Stimulated activated effector memory CD8-positive, alpha-beta T cell treated with anti-CD3 and anti-CD28 coated beads, Interleukin-12 subunit alpha, Interleukin-12 subunit beta, amount 100 ng/mL, for 72 hours (primary cell): ENCODE data around the gene ZSCAN30.

Experiments
- ATAC-seq: fragments of 150-1000 bp; cut with Tn5 transposase; 2 replicates; pipeline ENCODE4 v1.10.0; 2021
- DNase-seq, 2 donors: peaks; one replicate each; pipeline ENCODE4 v3.0.0; 2021 to 2022; ENCODE audit warnings: low spot score in 2 of 2
- H3K27ac Mint-ChIP-seq: one replicate; pipeline ENCODE4 v1.8.0; 2022; ENCODE audit warnings: mild to moderate bottlenecking, mixed read lengths
- H3K36me3 Mint-ChIP-seq: one replicate; pipeline ENCODE4 v1.8.0; 2022; ENCODE audit warnings: mild to moderate bottlenecking, mixed read lengths
- H3K4me1 Mint-ChIP-seq: one replicate; pipeline ENCODE4 v1.8.0; 2022; ENCODE audit warnings: mixed read lengths
- H3K4me3 Mint-ChIP-seq: one replicate; pipeline ENCODE4 v1.8.0; 2022; ENCODE audit warnings: mild to moderate bottlenecking, mixed read lengths
- H3K9me3 Mint-ChIP-seq: one replicate; pipeline ENCODE4 v1.8.0; 2022; ENCODE audit warnings: mixed read lengths

ZSCAN30 gene

DNA sequence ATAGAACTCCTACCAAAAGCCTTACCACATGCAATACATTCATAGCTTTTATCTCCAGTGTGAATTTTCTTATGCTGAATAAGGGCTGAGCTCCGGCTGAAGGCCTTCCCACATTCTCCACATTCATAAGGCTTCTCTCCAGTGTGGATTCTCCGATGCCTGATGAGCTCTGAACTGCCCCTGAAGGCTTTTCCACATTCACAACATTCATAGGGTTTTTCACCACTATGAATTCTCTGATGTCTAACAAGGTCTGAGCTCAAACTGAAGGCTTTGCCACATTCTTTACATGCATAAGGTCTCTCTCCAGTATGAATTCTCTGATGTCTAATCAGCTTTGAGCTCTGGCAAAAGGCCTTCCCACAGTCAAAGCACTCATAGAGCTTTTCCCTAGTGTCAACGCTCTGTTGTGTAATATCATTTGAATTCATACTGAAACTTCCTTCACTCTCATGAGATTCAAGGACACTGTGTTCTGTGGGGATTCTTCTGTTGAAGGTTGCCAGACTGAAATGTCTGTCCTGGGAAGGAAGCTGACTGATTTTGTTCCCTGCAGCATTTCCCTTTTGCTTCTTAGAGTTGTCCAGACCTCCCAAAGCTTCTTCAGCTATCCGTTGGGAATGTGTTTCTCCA lies 36.3 kb downstream of the ZSCAN30 start:
- ATAC-seq (no peak), DNase-seq (no peak)
- Mint-ChIP-seq H3K4me3 (no peak overlapping the region), H3K27ac (no peak overlapping the region), H3K9me3 (peaks cover 21% of the 10 kb centered on the region), H3K36me3 (peaks cover 50% of the 10 kb centered on the region), H3K4me1 (no peaks in the 10 kb centered on the region)

- H3K36me3 Mint-ChIP-seq, result peaks cover 50% of the 10 kb centered on the region
- DNase-seq (no peak), ATAC-seq (no peak)
- H3K9me3 Mint-ChIP-seq, result peaks cover 21% of the 10 kb centered on the region
- H3K4me3 Mint-ChIP-seq, result no peak overlapping the region
- H3K27ac Mint-ChIP-seq, result no peak overlapping the region
- no peaks in the 10 kb centered on the region for H3K4me1 Mint-ChIP-seq
Measured at GRCh38 chr18:35252466-35252865, 37.6 kb downstream of the ZSCAN30 start.

- Mint-ChIP-seq H3K9me3 (peaks cover 26% of the 10 kb centered on the region), H3K27ac (no peak overlapping the region), H3K4me1 (peaks cover 20% of the 10 kb centered on the region), H3K4me3 (no peak overlapping the region), H3K36me3 (peaks cover 78% of the 10 kb centered on the region)
- DNase-seq, result no peak
- ATAC-seq, result no peak
Measured at GRCh38 chr18:35248429-35248828, 41.6 kb downstream of the ZSCAN30 start.

GRCh38 chr18:35247412-35248249 lies 42.4 kb downstream of the ZSCAN30 start:
- ATAC-seq (no peak), DNase-seq (no peak)
- H3K4me1 Mint-ChIP-seq, result peaks cover 23% of the 10 kb centered on the region
- H3K9me3 Mint-ChIP-seq, result peaks cover 24% of the 10 kb centered on the region
- H3K36me3 Mint-ChIP-seq, result peaks cover 86% of the 10 kb centered on the region
- no peak overlapping the region for H3K4me3 Mint-ChIP-seq
- H3K27ac Mint-ChIP-seq, result no peak overlapping the region

DNA sequence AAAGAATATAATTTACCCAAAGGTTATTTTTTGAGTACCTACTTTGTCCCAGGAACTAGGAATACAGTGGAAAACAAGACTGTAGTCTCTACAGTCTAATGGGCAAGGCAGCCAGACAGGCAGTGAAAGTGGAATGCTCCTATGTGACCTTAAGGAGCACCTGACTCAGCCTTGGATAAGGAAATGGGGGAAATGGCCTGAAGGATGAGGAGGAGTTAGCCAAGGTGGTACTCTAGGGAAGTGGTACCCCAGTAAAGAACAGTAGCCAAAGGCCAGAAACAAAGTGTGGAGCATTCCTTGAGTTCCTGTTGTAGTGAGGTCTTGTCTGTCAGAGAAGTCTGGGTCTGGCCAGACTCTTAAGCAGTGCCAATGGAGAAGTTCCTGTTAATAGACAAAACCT lies 43.2 kb downstream of the ZSCAN30 start:
- DNase-seq (no peak), ATAC-seq (no peak)
- H3K36me3 Mint-ChIP-seq, result peaks cover 91% of the 10 kb centered on the region
- H3K27ac Mint-ChIP-seq, result peak overlapping the region; percentile 76
- H3K4me1 Mint-ChIP-seq, result peaks cover 27% of the 10 kb centered on the region
- H3K9me3 Mint-ChIP-seq, result peaks cover 20% of the 10 kb centered on the region
- H3K4me3 Mint-ChIP-seq, result no peak overlapping the region

GRCh38 chr18:35245719-35246317 lies 44.2 kb downstream of the ZSCAN30 start:
- no peak for DNase-seq
- Mint-ChIP-seq H3K4me3 (no peak overlapping the region), H3K27ac (no peak overlapping the region), H3K4me1 (peaks cover 27% of the 10 kb centered on the region), H3K36me3 (peaks cover 93% of the 10 kb centered on the region), H3K9me3 (peaks cover 17% of the 10 kb centered on the region)
- ATAC-seq, result no peak

GRCh38 chr18:35244671-35245070 lies 45.4 kb downstream of the ZSCAN30 start:
- Mint-ChIP-seq H3K9me3 (peaks cover 15% of the 10 kb centered on the region), H3K36me3 (peaks cover 89% of the 10 kb centered on the region), H3K4me3 (no peak overlapping the region), H3K27ac (peak overlapping the region; percentile 33), H3K4me1 (peaks cover 27% of the 10 kb centered on the region)
- ATAC-seq (no peak), DNase-seq (no peak)

GRCh38 chr18:35242426-35242825 lies 47.6 kb downstream of the ZSCAN30 start:
- peaks cover 67% of the 10 kb centered on the region for H3K36me3 Mint-ChIP-seq
- peak overlapping the region; percentile 67 for H3K27ac Mint-ChIP-seq
- H3K4me3 Mint-ChIP-seq, result no peak overlapping the region
- H3K4me1 Mint-ChIP-seq, result peaks cover 31% of the 10 kb centered on the region
- DNase-seq (no peak), ATAC-seq (no peak)
- H3K9me3 Mint-ChIP-seq, result peaks cover 15% of the 10 kb centered on the region

DNA sequence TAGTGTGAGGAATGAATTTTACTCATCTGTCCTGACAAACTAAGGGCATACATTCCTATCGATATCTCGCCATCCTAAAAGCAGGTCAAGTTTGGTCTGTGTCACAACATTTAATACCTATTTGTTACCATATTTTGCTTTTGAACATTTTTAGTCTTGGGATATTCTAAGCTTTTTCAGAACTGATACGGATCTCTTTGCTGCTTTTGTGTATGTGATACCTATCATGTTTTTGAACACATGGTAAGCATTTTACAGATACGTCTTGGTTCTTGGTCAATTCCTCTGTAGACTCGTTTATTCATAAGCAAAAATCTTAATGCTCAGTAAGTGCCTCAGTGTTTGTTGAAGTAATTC lies 48.6 kb downstream of the ZSCAN30 start:
- DNase-seq (no peak), ATAC-seq (no peak)
- Mint-ChIP-seq H3K9me3 (peaks cover 13% of the 10 kb centered on the region), H3K4me1 (peaks cover 26% of the 10 kb centered on the region), H3K4me3 (peak overlapping the region; percentile 94), H3K36me3 (peaks cover 57% of the 10 kb centered on the region), H3K27ac (peak overlapping the region; percentile 99)

DNA sequence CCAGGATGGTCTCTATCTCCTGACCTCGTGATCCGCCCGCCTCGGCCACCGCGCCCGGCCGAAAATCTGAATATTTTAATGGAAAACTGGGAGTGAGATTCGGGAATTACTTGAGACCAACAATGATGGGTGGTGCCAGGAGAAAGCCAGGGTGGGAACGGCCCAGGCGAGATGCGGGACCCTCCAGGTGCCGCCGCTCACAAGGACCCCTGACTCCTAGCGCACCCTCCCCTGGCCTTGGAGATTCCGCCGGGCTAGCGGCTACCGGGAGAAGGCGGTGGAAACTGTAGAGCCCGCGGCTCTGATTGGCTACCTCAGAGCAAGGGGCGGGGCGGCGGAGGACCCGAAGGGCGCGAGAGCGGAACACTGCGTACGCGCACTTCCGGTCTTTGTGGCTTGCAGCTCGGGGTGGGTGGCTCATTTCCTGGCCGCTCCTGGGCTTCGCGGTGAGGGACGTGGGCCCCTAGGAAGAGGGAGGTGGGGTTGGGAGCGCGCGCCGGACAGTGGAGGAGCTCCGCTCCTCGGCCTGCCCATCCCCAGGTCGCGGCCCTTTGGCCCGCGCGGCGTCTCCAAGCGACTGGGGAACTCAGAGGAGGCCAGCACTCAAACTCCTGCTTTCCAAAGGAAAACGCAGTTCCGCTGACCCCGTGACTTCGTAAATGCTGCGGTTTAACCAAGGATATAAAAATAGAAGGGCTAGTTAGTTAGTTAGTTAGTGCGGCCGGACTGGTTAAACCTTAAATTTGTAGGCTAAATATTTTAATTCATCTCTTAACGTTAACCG lies 49.2 kb downstream of the ZSCAN30 start, which contains the start of gene ZNF397:
Gene ZNF397, plus strand, starts transcription at position 371 of the 784 bp plus-strand sequence. CDS start 1,437 bp downstream, outside the sequence.
- Mint-ChIP-seq H3K9me3 (peaks cover 12% of the 10 kb centered on the region), H3K27ac (peak within 1 kb of the TSS; percentile 99), H3K4me1 (peaks cover 25% of the 10 kb centered on the region), H3K36me3 (peaks cover 51% of the 10 kb centered on the region), H3K4me3 (peak within 1 kb of the TSS; percentile 94)
- ATAC-seq (peak; percentile 99), DNase-seq (peak; percentile 92 to 97)

DNA sequence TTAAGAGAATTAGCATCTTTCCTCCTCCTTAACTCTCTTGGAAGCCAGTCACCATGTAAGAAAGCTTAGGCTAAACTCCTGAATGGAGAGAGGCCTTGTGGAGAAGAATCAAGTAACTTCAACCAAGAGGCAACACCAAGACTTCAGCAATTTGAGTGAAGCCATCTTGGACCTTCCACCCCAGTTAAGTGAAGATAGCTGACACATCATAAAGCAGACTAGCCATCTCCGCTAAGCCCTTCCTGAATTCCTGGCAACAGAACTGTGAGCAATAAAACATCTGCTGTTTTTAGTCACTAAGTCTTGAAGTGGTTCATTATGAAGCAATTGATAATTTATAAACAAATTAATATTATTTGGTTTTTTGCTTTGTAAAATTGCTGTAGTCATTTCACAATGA lies 50.7 kb downstream of the ZSCAN30 start:
- H3K27ac Mint-ChIP-seq, result no peak overlapping the region
- DNase-seq (no peak), ATAC-seq (no peak)
- H3K4me3 Mint-ChIP-seq, result no peak overlapping the region
- peaks cover 20% of the 10 kb centered on the region for H3K4me1 Mint-ChIP-seq
- H3K9me3 Mint-ChIP-seq, result peaks cover 6% of the 10 kb centered on the region
- peaks cover 35% of the 10 kb centered on the region for H3K36me3 Mint-ChIP-seq

GRCh38 chr18:35236571-35237363 lies 53.3 kb downstream of the ZSCAN30 start:
- Mint-ChIP-seq H3K9me3 (no peaks in the 10 kb centered on the region), H3K4me1 (peaks cover 5% of the 10 kb centered on the region), H3K36me3 (peaks cover 13% of the 10 kb centered on the region), H3K4me3 (no peak overlapping the region), H3K27ac (no peak overlapping the region)
- DNase-seq (no peak), ATAC-seq (no peak)

GRCh38 chr18:35231052-35231451 lies 59.0 kb downstream of the ZSCAN30 start:
- peak overlapping the region; percentile 52 for H3K4me3 Mint-ChIP-seq
- no peaks in the 10 kb centered on the region for H3K36me3 Mint-ChIP-seq
- peaks cover 5% of the 10 kb centered on the region for H3K4me1 Mint-ChIP-seq
- H3K27ac Mint-ChIP-seq, result no peak overlapping the region
- DNase-seq (peak; percentile 66 to 83), ATAC-seq (peak; percentile 85)
- no peaks in the 10 kb centered on the region for H3K9me3 Mint-ChIP-seq

DNA sequence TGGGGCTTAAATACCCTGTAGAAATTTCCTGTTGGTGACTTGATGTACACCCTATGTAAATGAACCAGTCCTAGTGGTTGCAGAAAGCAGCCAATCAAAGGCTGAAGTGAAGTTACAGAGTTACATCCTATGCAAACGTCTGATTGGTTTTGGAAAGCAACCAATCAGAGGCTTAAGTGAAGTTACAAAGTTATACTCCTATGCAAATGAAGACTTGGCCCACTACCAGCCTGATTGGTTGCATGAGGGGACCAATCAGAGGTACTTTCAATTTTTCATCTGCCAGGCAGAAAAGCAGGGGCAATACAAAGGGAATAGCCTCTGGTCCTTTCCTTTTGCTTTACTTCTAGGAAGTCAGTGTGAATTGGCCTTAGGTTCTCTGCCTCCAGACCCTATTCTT lies 62.8 kb downstream of the ZSCAN30 start:
- Mint-ChIP-seq H3K27ac (peak overlapping the region; percentile 58), H3K36me3 (no peaks in the 10 kb centered on the region), H3K4me1 (peaks cover 5% of the 10 kb centered on the region), H3K9me3 (no peaks in the 10 kb centered on the region), H3K4me3 (no peak overlapping the region)
- no peak for DNase-seq
- no peak for ATAC-seq
